ENCODE data around the gene ABI1. TPM values are rescaled to one million over a fixed set of nuclear protein-coding genes. Genes with fewer than 3 reads are reported as not detected.

ABI1 gene
- total and polyA plus RNA-seq, 2 donors (not counting 3 experiments of a cell fraction or from before 2014, with no cell fraction given): 58.8 to 59.1 TPM

GRCh38 chr10:26801831-26802230 is 58.9 kb downstream of the ABI1 start:
- Histone ChIP-seq H2AFZ (ENCODE audit: low read depth, low read length) (no peak overlapping the region), H3K4me3 (replicated peaks in 1 of 3; ENCODE audit: insufficient read depth in 1 of 3, low read depth in 1 of 3, low read length in 3 of 3) (no peak overlapping the region), H3K9me1 (replicated peaks; ENCODE audit: control insufficient read depth, extremely low read depth, insufficient read depth, low read length) (no peaks in the 10 kb centered on the region), H4K20me1 (replicated peaks; ENCODE audit: control insufficient read depth, extremely low read depth, insufficient read depth, low read length) (peaks cover 7% of the 10 kb centered on the region), H3K36me3 (ENCODE audit: control insufficient read depth in 2 of 2, extremely low read depth in 1 of 2, insufficient read depth in 2 of 2, low read length in 2 of 2) (no peaks in the 10 kb centered on the region), H3K27me3 (ENCODE audit: control insufficient read depth in 2 of 2, insufficient read depth in 2 of 2, low read length in 2 of 2) (no peaks in the 10 kb centered on the region), H3K4me1 (ENCODE audit: control insufficient read depth, extremely low read depth, insufficient read depth, low read length) (no peaks in the 10 kb centered on the region), H3K9me3 (replicated peaks; ENCODE audit: control insufficient read depth, insufficient read depth, low read length) (no peaks in the 10 kb centered on the region), H3K9ac (replicated peaks; ENCODE audit: extremely low read depth, insufficient read depth, low read length) (no peak overlapping the region), H3K27ac (ENCODE audit: insufficient read depth, low read depth, low read length) (no peak overlapping the region), H3K4me2 (ENCODE audit: insufficient read depth, low read length) (no peak overlapping the region), H3K79me2 (ENCODE audit: control insufficient read depth, insufficient read depth, low read length) (peaks cover 76% of the 10 kb centered on the region)
- dilution Hi-C loops (cut with MboI; ENCODE audit: extremely low pct_ligation_motif_present, low sequenced_read_pairs) (no loop called here), intact Hi-C loops (cut with micrococcal nuclease) (no loop called here)
- ChIA-PET POLR2A (no interaction called here), CTCF (interaction anchor here (1.1 to 1.2 kb wide), 2 partner anchors 20 to 75 kb away, joined by 3 read pairs; no protein-coding TSS in a partner anchor)
- no peak for TF ChIP-seq EZH2 (IDR thresholded peaks at IDR 0.05; ENCODE audit: borderline replicate concordance, low read depth, low read length, severe bottlenecking)
- TF ChIP-seq MYC (IDR thresholded peaks at IDR 0.05; ENCODE audit: low read depth, low read length): no peak
- no peak for TF ChIP-seq GATA2 (IDR thresholded peaks at IDR 0.05; ENCODE audit: insufficient read depth, insufficient read length, low read depth, low read length)
- TF ChIP-seq POLR2A (IDR thresholded peaks at IDR 0.05; ENCODE audit: low read depth, low read length): no peak
- TF ChIP-seq, protein P1, sequence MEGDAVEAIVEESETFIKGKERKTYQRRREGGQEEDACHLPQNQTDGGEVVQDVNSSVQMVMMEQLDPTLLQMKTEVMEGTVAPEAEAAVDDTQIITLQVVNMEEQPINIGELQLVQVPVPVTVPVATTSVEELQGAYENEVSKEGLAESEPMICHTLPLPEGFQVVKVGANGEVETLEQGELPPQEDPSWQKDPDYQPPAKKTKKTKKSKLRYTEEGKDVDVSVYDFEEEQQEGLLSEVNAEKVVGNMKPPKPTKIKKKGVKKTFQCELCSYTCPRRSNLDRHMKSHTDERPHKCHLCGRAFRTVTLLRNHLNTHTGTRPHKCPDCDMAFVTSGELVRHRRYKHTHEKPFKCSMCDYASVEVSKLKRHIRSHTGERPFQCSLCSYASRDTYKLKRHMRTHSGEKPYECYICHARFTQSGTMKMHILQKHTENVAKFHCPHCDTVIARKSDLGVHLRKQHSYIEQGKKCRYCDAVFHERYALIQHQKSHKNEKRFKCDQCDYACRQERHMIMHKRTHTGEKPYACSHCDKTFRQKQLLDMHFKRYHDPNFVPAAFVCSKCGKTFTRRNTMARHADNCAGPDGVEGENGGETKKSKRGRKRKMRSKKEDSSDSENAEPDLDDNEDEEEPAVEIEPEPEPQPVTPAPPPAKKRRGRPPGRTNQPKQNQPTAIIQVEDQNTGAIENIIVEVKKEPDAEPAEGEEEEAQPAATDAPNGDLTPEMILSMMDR (IDR thresholded peaks at IDR 0.05; ENCODE audit: extremely low read depth in 1 of 2, insufficient read depth in 1 of 2, low read depth in 1 of 2, low read length in 2 of 2): no peak
- TF ChIP-seq FOS (IDR thresholded peaks at IDR 0.05; ENCODE audit: borderline replicate concordance, insufficient read depth, low read length): no peak
- TF ChIP-seq POLR2AphosphoS5 (IDR thresholded peaks at IDR 0.05; ENCODE audit: insufficient read depth, low read depth, low read length): no peak
- no TSS peak for BruUV-seq (replicated peaks)
- FAIRE-seq (no peak), DNase-seq (ENCODE audit: low read depth, low spot score) (no peak)
